KOPT-K1 (cell line): ENCODE measurements around the gene TIAL1.
"Not testable (repeated sequence)": the region's sequence is repeated elsewhere in the genome, so short reads cannot be mapped to it uniquely, and the experiment has no call there.

Experiments
- H3K27ac ChIP-seq: fragments of 200-600 bp; sonication (generic); 2 replicates; pipeline ENCODE4 v1.5.1; 2016; ENCODE audit warnings: antibody characterized with exemption, mild to moderate bottlenecking, low read depth, low read length; ENCODE audit not compliant: poor library complexity, severe bottlenecking
- H3K36me3 ChIP-seq: fragments of 200-600 bp; sonication (generic); 2 replicates; pipeline ENCODE4 v1.5.1; 2017; ENCODE audit warnings: antibody characterized with exemption, mild to moderate bottlenecking, low read length, moderate library complexity; ENCODE audit not compliant: insufficient read depth
- H3K9me3 ChIP-seq: fragments of 200-600 bp; sonication (generic); 2 replicates; pipeline ENCODE4 v1.5.1; 2017; ENCODE audit warnings: antibody characterized with exemption, low read length, mild to moderate bottlenecking; ENCODE audit not compliant: insufficient read depth, poor library complexity, severe bottlenecking

TIAL1 gene

DNA sequence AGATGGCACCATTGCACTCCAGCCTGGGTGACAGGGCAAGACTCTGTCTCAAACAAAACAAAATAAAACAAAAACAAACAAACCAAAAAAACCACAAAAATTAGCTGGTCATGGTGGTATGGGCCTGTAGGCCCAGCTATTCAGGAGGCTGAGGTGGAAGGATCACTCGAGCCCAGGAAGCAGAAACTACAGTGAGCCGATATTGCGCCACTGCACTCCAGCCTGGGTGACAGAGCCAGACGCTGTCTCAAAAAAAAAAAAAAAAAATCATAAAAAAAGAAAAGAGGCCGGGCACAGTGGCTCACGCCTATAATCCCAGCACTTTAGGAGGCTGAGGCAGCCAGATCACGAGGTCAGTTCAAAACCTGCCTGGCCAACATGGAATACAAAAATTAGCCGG is 64.0 kb downstream of the TIAL1 start:
- peaks cover 38% of the 10 kb centered on the region for H3K36me3 ChIP-seq
- H3K27ac ChIP-seq, H3K9me3 ChIP-seq: not testable (repeated sequence)

- H3K36me3 ChIP-seq: peaks cover 38% of the 10 kb centered on the region
These were observed 64.5 kb downstream of the TIAL1 start for GRCh38 chr10:119532251-119532650.

GRCh38 chr10:119531067-119531466 is 65.7 kb downstream of the TIAL1 start:
- H3K27ac ChIP-seq: no peak overlapping the region
- no peaks in the 10 kb centered on the region for H3K9me3 ChIP-seq
- peaks cover 39% of the 10 kb centered on the region for H3K36me3 ChIP-seq

More at GRCh38 chr10:119532251-119532650, 64.5 kb downstream of the TIAL1 start:
- not testable (repeated sequence) for H3K9me3 ChIP-seq, H3K27ac ChIP-seq

- not testable (repeated sequence) for H3K27ac ChIP-seq, H3K9me3 ChIP-seq
- peaks cover 47% of the 10 kb centered on the region for H3K36me3 ChIP-seq
These were observed 68.0 kb downstream of the TIAL1 start for GRCh38 chr10:119528663-119529237.

GRCh38 chr10:119526621-119527592 is 69.9 kb downstream of the TIAL1 start:
- Histone ChIP-seq H3K36me3 (peaks cover 61% of the 10 kb centered on the region), H3K27ac (no peak overlapping the region), H3K9me3 (no peaks in the 10 kb centered on the region)

DNA sequence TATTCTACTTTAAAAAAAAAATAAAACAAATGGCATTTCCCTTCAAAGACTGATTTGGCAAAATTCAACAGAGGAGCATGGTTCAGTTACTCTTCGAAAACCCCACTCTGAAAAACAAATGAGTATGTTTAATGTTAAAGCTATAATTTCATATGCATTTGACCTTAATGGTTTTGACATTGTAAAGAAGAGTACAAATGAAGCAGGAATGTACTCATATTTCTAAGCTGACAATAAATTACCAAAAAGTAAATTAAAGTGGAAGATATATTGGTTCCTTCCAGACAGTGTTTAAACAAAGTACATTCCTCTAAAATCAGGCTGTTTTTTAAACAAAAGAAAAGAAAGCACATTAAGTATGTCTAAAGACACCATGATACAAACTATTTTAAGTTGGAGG is 70.6 kb downstream of the TIAL1 start:
- Histone ChIP-seq H3K36me3 (peaks cover 69% of the 10 kb centered on the region), H3K9me3 (no peaks in the 10 kb centered on the region), H3K27ac (no peak overlapping the region)

DNA sequence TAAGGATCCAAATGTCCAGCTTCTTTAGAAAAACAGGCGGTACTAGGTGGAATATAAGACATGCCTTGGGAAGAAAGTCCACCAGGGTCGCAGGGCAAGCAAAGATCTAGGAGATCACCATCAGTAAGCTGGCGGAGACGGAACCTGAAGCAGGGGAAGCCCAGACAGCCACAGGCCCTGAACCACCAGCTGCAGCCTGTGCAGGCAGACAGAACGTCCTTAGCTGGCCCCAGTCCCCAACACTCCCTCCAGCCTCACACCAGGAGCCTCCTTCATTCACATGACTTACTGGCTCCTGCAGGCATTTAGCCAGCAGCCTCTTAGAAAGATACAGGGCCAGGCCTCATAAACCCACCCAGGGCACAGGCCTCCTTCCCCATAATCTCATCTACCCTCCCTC is 71.6 kb downstream of the TIAL1 start:
- Histone ChIP-seq H3K27ac (no peak overlapping the region), H3K36me3 (peaks cover 79% of the 10 kb centered on the region), H3K9me3 (no peaks in the 10 kb centered on the region)

- Histone ChIP-seq H3K36me3 (peaks cover 83% of the 10 kb centered on the region), H3K27ac (no peak overlapping the region), H3K9me3 (no peaks in the 10 kb centered on the region)
These were observed 72.1 kb downstream of the TIAL1 start for GRCh38 chr10:119524720-119525070.

GRCh38 chr10:119523895-119524719 is 72.7 kb downstream of the TIAL1 start:
- H3K27ac ChIP-seq: peak overlapping the region; percentile 5
- H3K9me3 ChIP-seq: no peaks in the 10 kb centered on the region
- H3K36me3 ChIP-seq: peaks cover 85% of the 10 kb centered on the region
